ENCODE data around the gene ETV2.
A peak's percentile ranks its signal among the peaks of the same experiment; 100 is the strongest.

The ETV2 gene

GRCh38 chr19:35642798-35643254 is 1.3 kb downstream of the ETV2 start:
- no peak for DNase-seq
- in situ Hi-C loops (cut with HindIII; ENCODE audit: low pct_ligation_motif_present, low sequenced_read_pairs) = no loop called here
- no peak overlapping the region for H3K27ac ChIP-seq
- H3K36me3 ChIP-seq (replicated peaks) = peaks cover 7% of the 10 kb centered on the region
- H3K27me3 ChIP-seq (replicated peaks) = no peaks in the 10 kb centered on the region
- TF ChIP-seq, protein P1, sequence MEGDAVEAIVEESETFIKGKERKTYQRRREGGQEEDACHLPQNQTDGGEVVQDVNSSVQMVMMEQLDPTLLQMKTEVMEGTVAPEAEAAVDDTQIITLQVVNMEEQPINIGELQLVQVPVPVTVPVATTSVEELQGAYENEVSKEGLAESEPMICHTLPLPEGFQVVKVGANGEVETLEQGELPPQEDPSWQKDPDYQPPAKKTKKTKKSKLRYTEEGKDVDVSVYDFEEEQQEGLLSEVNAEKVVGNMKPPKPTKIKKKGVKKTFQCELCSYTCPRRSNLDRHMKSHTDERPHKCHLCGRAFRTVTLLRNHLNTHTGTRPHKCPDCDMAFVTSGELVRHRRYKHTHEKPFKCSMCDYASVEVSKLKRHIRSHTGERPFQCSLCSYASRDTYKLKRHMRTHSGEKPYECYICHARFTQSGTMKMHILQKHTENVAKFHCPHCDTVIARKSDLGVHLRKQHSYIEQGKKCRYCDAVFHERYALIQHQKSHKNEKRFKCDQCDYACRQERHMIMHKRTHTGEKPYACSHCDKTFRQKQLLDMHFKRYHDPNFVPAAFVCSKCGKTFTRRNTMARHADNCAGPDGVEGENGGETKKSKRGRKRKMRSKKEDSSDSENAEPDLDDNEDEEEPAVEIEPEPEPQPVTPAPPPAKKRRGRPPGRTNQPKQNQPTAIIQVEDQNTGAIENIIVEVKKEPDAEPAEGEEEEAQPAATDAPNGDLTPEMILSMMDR (IDR thresholded peaks at IDR 0.05; ENCODE audit: low read depth, low read length, missing control alignments) = no peak
- peak overlapping the region; percentile 59 for H3K4me3 ChIP-seq (ENCODE audit: low read depth, low read length)

- in situ Hi-C loops (cut with HindIII; ENCODE audit: low pct_ligation_motif_present, low sequenced_read_pairs) = no loop called here
- H3K4me3 ChIP-seq (ENCODE audit: low read depth, low read length) = peak overlapping the region; percentile 59
- H3K27me3 ChIP-seq (replicated peaks) = no peaks in the 10 kb centered on the region
- TF ChIP-seq, protein P1 (IDR thresholded peaks at IDR 0.05; ENCODE audit: low read depth, low read length, missing control alignments) = no peak
- H3K27ac ChIP-seq = peak overlapping the region; percentile 39
- DNase-seq = peak; percentile 63
- peaks cover under 1% of the 10 kb centered on the region for H3K36me3 ChIP-seq (replicated peaks)
Observed at GRCh38 chr19:35643255-35644205, 2.0 kb downstream of the ETV2 start.

- H3K4me3 ChIP-seq (ENCODE audit: low read depth, low read length) = peak overlapping the region; percentile 59
- no peaks in the 10 kb centered on the region for H3K27me3 ChIP-seq (replicated peaks)
- H3K36me3 ChIP-seq (replicated peaks) = no peaks in the 10 kb centered on the region
- TF ChIP-seq, protein P1 (IDR thresholded peaks at IDR 0.05; ENCODE audit: low read depth, low read length, missing control alignments) = no peak
- in situ Hi-C loops (cut with HindIII; ENCODE audit: low pct_ligation_motif_present, low sequenced_read_pairs) = no loop called here
- peak; percentile 94 for DNase-seq
- H3K27ac ChIP-seq = peak overlapping the region; percentile 10
Observed at GRCh38 chr19:35644206-35644986, 2.9 kb downstream of the ETV2 start.

GRCh38 chr19:35644987-35645679 is 3.6 kb downstream of the ETV2 start:
- TF ChIP-seq, protein P1 (IDR thresholded peaks at IDR 0.05; ENCODE audit: low read depth, low read length, missing control alignments) = no peak
- peak; percentile 27 for DNase-seq
- in situ Hi-C loops (cut with HindIII; ENCODE audit: low pct_ligation_motif_present, low sequenced_read_pairs) = no loop called here
- no peaks in the 10 kb centered on the region for H3K27me3 ChIP-seq (replicated peaks)
- H3K36me3 ChIP-seq (replicated peaks) = no peaks in the 10 kb centered on the region
- H3K4me3 ChIP-seq (ENCODE audit: low read depth, low read length) = peak overlapping the region; percentile 59
- H3K27ac ChIP-seq = no peak overlapping the region

DNA sequence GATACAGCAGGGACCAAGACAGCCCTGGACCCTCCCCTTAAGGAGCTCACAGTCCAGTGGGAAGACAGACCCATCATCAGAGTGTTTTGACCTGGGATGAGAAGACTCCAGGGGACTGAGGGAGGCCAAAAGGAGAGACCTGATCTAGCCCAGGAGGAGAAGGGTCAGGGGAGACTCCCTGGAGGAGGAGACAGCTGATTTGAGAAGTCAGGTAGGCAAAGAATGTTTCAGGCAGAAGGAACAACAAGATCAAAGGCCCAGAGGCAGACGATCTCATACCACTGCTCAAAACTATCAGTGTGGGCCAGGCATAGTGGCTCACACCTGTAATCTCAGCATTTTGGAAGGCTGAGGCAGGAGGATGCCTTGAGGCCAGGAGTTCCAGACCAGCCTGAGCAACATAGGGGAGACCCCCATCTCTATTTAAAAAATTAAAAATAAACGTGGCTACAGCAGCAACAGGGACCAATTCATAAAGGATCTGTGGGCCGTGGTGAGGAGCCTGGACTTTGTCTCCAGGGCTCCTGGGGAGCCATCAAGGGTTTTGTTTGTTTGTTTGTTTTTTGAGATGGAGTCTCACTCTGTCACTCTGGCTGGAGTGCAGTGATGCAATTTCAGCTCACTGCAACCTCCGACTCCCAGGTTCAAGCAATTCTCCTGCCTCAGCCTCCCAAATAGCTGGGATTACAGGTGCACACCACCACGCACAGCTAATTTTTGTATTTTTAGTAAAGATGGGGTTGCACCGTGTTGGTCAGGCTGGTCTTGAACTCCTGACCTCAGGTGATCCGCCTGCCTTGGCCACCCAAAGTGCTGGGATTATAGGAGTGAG is 4.4 kb downstream of the ETV2 start:
- DNase-seq = no peak
- in situ Hi-C loops (cut with HindIII; ENCODE audit: low pct_ligation_motif_present, low sequenced_read_pairs) = no loop called here
- Histone ChIP-seq H3K27me3 (replicated peaks) (no peaks in the 10 kb centered on the region), H3K36me3 (replicated peaks) (no peaks in the 10 kb centered on the region), H3K4me3 (ENCODE audit: low read depth, low read length) (no peak overlapping the region), H3K27ac (no peak overlapping the region)
- TF ChIP-seq, protein P1 (IDR thresholded peaks at IDR 0.05; ENCODE audit: low read depth, low read length, missing control alignments) = no peak

All from brain microvascular endothelial cell (primary cell).